ENCODE data around the gene THADA.

THADA gene

DNA sequence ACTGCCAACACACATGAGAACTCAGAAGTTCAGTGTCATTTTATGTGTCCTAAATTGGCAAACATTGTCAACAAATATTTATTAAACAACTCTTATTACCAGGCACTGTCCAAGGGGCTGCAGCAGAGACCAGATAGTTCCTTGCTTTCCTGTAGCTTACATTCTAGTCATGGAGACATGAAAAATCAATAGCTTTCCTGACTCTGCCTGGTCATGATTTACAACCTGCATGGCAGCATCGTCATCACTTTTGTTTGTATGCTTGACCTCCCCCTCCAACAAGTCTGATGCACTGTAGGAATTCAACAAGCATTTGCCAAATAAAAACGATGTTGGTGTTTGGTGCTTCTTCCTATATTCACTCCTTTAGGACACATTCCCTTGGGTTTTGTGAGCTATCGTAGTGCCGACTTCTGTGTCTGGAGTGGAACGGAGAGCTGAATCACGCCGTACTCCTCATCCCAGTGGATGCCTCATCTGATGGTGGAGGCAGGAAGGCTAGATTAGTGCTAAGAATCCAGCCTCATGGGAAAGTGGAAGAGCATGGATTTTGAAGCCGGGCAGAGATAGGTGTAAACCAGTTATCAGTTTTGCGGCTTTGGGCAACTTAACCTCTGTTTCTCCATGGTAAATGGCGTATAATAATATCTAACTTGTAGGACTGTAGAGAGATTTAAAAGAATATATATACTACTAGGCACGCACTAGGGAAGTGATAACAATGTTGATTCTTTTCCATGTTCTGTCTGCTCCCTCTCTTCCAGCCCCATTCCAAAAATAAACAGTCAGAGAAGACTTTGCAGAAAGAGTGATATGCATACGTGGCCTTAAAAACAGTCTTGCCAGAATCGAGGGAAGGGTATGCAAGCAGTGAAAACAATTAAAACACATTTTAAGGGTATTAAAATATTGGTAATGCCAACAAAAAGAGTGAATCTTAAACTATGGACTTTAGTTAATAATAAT, 249.0 kb downstream of the THADA start:
- DNase-seq = no peak

DNA sequence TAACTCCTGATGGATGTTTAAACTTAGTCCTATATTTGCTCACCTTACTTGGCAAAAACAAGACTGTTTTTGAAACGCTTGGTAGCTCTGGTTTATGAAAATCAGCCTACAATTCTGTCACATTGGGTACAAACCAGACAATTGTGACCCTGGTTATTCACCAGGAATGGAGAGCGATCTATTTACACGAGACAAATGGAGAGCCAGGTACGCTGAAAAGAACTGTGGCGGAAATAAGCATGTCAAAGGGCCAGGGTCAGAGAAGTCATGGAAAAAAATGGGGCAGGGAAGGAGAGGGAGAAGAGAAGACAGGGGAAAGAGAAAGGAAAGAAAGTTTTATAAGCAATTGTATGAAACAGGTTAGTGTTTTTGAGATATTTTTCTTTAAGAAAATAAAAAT, 250.0 kb downstream of the THADA start:
- no peak for DNase-seq

DNA sequence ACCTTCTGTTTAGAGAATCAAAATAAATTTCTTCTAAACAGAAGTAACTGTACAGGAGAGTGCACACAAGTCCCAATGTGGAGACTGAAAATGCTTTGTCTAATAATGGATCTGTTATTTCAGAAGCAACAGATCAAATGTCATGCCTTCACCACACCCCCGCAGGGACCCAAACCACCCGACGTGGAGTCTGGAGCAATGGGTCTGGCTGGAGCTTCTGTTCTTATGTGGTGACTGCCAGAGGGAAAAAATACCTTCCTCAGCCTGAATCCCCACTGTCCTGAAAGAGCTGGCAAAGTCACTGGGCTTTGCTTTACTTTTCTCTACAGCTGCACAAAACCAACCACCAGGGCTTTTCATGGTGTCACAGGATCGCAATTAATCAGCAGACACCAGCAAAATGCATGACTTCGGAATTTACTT, 250.4 kb downstream of the THADA start:
- DNase-seq = no peak

DNA sequence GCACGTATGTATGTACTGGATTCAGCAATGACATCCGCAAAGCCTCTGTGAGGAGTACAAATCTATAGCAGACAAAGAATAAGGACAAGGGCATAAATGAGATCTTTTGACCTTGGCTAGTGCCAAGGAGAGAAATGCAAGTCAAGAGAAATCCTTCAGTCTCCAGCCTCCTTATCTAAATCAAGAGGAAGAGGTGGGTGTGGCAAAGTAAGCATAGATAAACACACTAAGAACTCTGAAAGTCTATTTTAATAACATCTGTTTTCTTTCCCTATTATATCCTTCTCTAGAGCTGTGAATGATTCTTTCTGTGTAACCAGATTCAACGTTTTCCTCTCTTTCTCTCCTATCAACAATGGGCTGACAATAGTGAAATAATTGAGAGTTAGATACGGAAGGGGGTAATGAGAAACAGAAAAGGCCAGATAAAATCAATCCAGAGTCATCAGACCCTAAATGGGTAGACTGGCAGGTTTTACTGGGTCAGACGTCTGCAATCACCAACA, 250.9 kb downstream of the THADA start:
- DNase-seq = no peak

DNA sequence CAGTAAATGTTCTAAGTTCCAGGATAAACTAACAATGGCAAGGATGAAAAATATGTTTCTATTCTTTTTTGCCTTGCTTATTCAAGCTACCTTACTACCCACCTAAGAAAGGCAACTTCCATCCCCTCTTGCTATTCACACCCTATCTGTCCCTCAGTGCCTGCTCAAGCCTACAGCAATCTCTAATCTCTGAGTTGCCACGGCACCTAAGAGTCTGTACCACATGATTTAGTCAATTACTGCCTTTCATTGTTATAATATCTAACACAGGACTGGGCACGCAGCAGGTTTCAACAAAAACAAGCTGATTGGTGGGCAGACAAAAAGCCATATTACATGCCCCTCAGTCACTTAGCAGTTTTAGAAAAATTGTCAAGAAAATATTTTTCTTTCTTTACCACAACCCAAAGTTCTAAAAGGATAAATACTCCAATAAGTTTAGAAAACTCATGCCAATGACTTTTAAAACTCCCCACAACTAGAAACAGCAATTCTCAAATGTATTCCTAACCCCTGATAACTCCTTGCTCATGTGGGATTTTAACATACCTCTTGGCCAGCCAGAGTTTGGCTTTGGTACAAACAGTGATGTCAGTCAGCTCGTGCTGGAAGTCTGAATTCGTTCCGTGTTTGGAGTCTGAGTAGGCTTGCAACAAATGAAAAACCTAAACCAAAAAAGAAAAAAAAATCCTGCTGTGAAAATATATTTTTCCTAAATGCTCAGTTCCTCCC, 252.1 kb downstream of the THADA start:
- DNase-seq = no peak

DNA sequence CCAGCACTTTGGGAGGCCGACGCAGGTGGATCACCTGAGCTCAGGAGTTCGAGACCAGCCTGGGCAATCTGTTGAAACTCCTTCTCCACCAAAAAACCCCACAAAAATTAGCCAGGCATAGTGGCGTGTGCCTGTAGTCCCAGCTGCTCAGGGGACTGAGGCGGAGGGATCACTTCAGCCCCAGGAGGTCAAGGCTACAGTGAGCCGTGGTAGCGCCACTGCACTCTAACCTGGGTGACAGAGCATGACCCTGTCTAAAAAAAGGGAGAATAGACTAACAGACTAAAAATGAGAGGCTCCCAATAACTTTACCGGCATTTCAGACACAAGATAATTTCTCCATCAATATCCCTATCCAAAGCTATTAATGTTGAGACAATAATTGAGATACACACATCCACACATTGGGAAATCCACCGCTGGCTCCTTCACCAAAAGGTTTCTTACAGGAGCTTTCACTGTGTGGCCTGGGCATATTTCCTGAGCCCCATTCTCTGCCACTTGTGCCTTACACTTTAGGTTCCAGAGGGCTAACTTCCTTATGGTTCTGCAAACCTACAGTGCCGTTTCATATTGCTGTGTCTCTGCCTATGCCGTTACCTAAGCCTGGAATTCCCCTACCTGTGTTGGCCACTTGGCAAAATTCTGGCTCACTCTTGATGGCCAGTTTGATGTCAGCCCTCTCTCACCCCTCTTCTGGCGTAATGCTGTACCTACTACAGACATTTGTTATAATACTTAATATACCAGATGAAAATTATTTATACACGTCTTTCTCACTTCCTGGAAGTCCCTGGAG, 253.7 kb downstream of the THADA start:
- no peak for DNase-seq

DNA sequence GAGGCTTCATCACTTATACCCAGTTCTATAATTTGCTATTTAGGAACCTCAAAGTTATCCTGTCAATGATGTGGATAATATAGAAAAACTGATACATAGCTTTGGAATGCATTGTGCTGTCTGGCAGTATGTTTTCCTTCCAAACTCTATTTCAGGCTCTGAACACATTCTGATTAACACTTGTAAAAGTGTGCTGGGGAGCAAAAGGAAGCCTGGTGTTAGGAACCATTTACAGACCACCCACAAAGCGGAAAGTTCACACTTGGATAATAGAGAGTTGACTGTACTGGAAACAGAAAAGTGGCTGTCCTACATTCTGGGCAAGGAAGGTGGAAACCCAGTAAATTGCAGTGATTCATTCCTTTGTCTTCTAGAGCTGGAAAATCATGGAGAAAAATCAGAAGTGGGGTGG, 254.9 kb downstream of the THADA start:
- DNase-seq = no peak

DNA sequence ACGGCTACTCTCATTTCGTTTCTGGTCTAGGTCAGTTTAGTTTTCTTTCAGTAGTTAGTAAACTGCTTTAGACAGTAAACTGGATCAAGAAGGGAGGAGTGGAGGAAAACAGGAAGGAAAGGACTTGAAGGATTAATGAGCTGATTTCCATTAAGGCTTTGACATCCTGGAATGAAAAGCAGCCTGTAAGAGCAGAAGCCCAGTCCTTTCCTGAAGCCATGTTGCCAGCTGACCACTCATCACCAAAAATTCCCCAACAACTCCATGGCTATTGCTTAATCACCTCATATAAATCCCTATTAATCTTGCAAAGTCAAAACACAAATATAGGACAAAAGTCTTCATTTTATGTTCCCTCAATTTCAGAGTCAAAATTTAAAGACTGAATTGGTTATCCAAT, 255.8 kb downstream of the THADA start:
- no peak for DNase-seq

DNA sequence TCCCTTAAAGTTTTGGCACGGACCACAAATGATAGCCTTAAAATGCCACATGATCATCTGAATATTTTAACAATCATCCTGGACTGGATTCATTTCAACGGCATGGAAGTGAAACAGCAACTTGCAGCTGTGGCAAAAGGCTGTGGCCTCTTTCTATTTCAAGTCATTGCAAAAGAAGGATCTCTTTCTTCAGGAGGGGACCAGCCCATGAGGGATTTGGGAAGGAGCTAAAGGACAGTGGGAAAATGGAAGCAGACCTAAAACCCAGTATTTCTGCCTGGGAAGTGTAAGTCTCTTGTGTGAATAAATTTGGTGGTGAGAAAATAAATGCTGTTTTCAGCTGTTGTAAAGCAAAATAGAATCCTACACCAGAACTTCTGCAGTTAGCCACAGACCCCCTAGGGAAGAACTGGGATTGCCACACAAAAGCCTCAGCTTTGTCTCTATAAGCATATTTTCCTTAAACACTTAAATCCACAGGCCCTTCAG, 262.1 kb downstream of the THADA start:
- no peak for DNase-seq

DNA sequence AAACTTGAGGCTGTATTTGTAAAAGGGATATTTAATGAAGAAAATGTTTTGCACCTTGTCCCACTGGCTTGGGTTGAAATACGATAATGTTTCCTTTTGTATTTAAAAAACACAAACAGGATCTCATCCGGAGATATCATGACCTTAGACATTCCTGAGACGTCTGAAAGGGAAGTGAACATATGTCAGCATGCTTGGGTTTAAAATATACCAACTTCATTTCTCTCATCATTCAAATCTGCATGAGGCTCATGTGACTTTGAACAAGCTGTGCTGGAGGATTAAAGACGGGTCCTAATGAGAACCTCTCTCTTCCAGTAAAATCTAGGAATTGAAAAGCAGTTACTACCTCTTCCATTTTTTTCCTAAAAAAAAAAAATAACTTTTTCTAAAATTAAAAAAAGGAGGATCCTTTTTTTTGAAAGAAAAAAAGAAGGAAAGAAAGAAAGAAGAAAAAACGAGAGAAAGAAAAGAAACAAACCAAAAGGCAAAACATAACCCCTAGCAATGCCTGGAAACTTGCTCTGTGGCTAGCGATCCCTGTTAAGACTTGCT, 262.7 kb downstream of the THADA start:
- DNase-seq = no peak

DNA sequence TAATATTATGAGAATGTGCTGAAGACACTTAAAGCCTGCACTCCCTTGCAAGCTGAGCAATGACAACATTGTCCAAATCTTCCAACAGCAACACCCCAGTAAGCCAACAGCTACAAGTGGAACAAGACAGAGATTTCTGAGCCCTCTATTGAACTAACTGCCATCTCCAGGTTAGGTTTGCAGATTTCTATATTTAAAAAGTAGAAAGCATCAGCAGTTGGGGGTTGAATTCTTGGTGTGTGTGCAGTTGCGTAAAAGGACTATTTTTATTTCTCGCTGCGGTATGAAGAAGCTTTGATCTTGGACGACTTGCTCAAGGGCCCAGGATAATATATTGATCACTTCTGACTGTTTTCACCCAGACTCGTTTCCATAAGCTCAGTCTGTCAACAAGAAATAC, 263.2 kb downstream of the THADA start:
- no peak for DNase-seq

DNA sequence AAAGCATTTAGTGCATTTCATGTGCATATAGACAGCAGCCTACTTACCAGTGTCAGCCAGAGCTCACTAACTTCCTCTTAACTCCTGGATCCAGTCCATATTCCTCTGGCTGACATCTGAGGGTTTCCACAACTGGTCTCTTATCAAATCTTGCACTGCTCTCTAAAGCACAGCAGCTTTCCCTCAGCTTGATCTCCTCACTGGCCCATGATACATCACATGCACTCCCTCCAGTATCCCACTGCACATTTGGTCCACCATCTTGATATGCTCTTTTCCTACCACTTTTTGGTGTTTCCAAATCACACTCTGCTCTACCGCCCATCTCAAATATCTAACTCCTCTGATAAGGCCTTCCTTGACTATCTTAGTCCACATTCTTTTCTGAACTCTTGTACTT, 264.4 kb downstream of the THADA start:
- DNase-seq = no peak

DNA sequence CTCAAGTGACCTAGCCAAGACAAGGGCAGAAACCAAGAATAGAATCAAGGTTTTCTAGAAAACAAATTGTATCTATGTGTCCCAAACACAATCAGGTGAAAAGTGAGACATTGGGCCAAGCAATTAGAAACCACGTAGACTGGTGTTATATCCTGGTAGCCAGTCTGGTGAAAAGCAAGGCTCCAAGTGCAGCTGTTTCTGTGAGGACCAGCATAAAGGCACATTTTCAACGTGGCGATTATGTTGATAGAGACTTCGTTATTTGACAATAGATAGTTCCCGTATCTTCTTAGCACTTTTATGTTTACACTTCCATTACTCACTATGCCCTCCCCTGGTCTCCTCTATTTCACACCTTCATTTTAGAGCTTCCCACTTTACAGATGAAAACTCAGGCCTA, 266.2 kb downstream of the THADA start:
- no peak for DNase-seq

DNA sequence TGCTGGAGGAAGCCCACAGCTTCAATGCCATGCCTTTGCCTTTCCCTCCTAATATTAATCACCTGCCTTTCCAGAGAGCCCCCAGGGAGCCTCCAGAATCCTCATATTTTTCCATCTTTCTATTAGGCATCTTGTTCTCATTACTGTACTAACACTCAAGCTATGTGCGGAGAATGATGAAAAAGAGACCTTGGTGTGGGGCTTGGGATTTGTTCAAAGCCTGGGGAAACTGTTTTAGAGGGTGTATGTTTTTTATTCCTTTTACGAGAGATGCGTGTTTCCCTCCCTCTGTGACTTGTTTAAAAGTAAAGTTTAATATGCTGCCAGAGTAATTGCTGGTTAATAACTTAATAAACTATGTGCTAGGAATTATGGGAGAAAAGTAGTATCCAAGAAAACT, 267.0 kb downstream of the THADA start:
- DNase-seq = no peak

DNA sequence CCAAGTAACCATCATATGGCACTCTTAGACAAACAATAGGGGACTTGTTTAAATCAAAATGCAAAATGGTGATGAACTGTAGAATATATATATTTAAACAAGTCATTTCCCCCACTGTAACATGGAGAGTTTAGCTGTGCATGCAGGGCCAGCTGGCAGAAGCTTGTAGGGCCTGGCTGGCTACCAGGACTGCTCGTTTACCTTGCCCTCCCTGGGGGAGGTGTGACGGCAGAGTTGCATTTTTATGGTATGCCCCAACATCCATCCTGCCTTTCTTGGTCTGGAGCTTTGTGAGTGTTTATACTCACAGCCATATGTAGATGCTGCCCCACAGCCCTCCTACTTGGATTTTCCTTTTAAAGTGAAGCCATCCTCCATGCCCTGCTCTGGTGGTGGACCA, 267.7 kb downstream of the THADA start:
- DNase-seq = no peak

DNA sequence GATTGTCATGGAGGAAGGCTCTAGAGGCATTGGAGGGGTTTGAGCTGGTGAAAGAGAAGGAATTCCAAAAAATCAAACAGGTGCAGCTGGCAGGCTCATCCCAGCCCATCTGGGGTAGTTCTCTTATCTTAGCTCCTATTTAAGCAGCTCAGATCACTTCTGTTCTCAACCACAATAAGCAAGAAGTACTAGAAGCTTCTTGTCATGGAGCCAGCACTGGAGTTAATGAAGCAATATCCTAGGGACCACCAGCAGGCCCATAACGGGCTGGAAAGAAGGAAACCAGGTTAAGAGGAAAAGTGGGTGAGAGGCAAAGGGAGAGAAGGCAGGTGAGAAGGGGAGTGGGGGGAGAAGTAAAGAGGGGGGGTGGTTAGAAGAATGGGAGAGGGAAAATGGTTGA, 268.7 kb downstream of the THADA start:
- no peak for DNase-seq

DNA sequence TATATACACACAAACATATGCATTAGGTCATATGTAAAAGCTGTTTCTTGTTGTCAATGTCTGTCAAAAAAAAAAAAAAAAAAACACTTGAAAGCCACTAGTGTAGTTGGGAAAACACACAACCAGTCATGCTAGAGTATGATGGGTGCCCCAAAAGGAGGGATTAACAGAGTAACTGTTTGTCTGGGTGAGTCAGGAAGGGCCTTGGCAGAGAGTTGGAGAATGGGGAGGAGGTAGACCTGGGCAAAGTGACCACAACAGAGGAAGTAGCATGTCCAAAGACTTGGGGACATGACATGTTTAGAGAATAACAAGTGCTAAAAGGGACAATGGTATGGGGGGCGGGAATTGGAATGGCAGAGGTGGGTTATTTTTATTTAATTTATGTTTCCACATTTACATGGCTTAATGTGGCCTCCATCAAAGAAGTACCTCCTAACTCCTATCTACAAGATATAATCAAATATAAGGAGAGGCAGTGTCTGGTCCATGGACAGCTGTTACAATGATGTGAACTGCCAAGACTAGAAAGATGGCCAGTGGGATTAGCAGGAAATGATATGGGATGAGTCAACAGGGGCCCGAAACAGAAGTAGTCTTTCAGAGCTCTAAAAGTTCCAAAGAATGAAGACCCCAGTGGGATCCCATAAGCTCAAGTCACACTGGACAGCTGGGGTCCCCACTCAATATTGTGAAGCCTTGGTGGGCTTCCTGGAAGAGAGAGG, 269.6 kb downstream of the THADA start:
- DNase-seq = no peak

DNA sequence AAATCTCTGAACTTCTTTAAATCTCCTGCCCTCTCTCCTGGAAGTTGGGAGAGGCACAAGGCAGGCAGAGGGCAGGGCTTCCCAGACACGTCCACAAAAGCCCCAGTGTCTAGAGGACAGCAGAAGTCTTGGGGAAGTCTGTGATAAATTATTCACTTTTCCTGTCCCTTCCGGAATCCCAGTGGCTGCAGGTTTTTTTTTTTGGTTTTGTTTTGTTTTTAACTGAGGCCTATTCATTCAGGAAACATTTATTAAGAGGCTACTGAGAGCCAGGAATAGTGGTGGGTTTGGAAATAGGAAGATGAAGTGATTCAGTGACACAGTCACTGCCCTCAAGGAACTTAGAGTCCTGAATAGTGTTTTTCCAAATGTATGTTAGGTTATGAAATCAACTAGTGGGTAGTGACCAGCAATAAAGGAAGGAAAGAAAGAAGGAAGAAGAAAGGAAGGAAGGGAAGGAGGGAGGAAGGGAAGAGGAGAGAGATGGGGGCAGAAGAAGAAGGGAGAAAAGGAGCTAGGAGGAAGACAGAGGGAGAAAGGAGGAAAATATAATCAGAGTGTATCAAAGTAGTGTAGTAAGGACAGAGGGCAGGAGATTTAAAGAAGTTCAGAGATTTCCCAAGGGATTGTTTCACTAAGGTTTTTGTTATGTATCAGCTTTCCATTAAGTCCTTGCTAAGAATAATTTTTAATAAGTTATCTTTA, 270.6 kb downstream of the THADA start:
- DNase-seq = no peak

DNA sequence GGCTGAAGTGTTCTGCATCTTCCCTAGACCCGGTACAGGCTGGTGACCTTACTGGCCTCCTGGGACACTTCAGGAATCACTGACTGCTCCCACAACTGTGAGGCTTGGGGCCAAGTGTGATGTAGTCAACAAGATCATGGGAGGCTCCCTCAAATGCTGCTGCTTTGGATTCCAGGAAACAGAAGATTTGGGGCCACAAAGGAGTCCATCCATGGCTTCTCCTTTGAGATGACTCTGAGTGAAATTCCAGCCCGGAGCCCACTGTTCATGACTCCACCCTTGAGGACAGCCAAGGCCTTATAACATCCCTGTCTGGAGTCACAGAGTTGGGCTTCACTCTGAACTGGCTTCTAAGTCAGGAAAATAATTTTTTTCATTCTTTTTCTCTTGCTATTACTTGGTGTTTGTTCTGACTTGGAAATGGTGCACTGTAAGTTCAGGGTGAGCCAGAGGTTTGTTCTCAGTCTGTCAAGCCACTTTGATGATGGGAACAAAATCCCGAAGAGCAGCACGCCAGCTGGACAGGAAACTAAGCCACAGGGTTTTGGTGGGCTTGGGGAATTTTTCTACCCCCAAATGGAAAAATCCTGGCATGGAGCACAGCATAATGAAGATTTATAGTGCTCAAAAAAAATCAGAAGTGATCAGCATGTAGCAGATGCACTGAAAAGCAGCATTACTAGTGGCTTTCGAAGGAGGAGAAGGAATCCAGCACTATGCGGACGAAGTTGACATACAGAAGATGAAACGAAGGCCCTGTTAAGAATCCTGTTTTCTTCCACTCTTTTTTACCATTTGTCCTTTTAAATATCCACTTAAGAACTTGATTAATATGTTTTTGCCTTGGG, 271.4 kb downstream of the THADA start:
- no peak for DNase-seq

DNA sequence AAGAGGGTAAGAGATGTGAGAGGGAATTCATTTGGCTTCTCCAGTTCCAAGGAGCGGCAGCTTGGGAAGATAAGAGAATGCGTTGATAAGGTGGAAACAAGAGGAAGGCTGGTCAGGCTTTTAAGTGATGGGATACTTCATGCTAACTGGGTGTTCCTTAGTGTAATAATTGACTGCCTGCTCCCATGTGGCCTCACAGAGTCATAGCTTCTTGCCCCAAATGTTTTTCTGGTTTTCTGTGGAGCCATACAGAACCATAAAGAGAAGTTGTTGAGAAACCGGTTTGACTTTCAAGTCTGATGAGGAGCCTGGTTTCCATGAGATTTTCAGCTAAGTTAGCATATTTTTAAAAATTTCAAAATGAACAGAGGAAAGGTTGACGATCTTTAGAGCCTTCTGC, 272.0 kb downstream of the THADA start:
- DNase-seq = no peak

Measured in 8988T (cell line).